HG02852 (cell line): ENCODE results near the gene ADAMTS4.

Experiments used
- ATAC-seq: cut with Tn5 transposase; IDR thresholded peaks from one replicate; pipeline ENCODE4 v1.9.1; 2021; ENCODE audit warnings: mild to moderate bottlenecking, moderate library complexity; ENCODE audit not compliant: unreplicated experiment

The ADAMTS4 gene

GRCh38 chr1:161196521-161197451 lies 2.1 kb downstream of the ADAMTS4 start:
- no peak for ATAC-seq

GRCh38 chr1:161196111-161196510 lies 2.7 kb downstream of the ADAMTS4 start:
- no peak for ATAC-seq

GRCh38 chr1:161195171-161195570 lies 3.7 kb downstream of the ADAMTS4 start:
- no peak for ATAC-seq

GRCh38 chr1:161193561-161194235 lies 5.2 kb downstream of the ADAMTS4 start:
- no peak for ATAC-seq

- ATAC-seq: peak; percentile 69
Observed at GRCh38 chr1:161192476-161193465, 6.1 kb downstream of the ADAMTS4 start.

- no peak for ATAC-seq
Observed at GRCh38 chr1:161191971-161192370, 6.9 kb downstream of the ADAMTS4 start.

- ATAC-seq: no peak
Observed at GRCh38 chr1:161190962-161191521, 7.8 kb downstream of the ADAMTS4 start.

GRCh38 chr1:161189036-161189435 lies 9.8 kb downstream of the ADAMTS4 start:
- no peak for ATAC-seq

GRCh38 chr1:161188381-161188780 lies 10.5 kb downstream of the ADAMTS4 start:
- ATAC-seq: no peak

- ATAC-seq: no peak
Observed at GRCh38 chr1:161187311-161187710, 11.5 kb downstream of the ADAMTS4 start.

GRCh38 chr1:161185732-161186311 lies 13.0 kb downstream of the ADAMTS4 start:
- ATAC-seq: peak; percentile 31

GRCh38 chr1:161185282-161185682 lies 13.6 kb downstream of the ADAMTS4 start:
- ATAC-seq: peak; percentile 67

- ATAC-seq: no peak
Observed at GRCh38 chr1:161182214-161182613, 16.6 kb downstream of the ADAMTS4 start.

- ATAC-seq: no peak
Observed at GRCh38 chr1:161180639-161181038, 18.2 kb downstream of the ADAMTS4 start.

- ATAC-seq: no peak
Observed at GRCh38 chr1:161179698-161180097, 19.2 kb downstream of the ADAMTS4 start.

- ATAC-seq: no peak
Observed at GRCh38 chr1:161177936-161178244, 21.0 kb downstream of the ADAMTS4 start.

GRCh38 chr1:161177112-161177935 lies 21.5 kb downstream of the ADAMTS4 start, which contains the start of gene B4GALT3:
Gene B4GALT3, minus strand, starts transcription at chr1:161177507. Its CDS starts 1,447 bp downstream, at chr1:161176060.
- ATAC-seq: peak; percentile 87

- ATAC-seq: no peak
Observed at GRCh38 chr1:161176468-161177111, 22.3 kb downstream of the ADAMTS4 start.
